Measurements from ENCODE around the gene FTCD. TPM values are rescaled to one million over a fixed set of nuclear protein-coding genes. Genes with fewer than 3 reads are reported as not detected.

The FTCD gene
- total RNA-seq, 2 donors from 2014 or later = 0.27 TPM; not detected in 1

GRCh38 chr21:46137908-46138307 lies 17.5 kb downstream of the FTCD start:
- ATAC-seq (ENCODE audit: insufficient number of reproducible peaks, low FRiP score, low read depth) = no peak
- H3K4me1 ChIP-seq (ENCODE audit: control insufficient read depth in 1 of 2, low read depth in 2 of 2) = no peaks in the 10 kb centered on the region

DNA sequence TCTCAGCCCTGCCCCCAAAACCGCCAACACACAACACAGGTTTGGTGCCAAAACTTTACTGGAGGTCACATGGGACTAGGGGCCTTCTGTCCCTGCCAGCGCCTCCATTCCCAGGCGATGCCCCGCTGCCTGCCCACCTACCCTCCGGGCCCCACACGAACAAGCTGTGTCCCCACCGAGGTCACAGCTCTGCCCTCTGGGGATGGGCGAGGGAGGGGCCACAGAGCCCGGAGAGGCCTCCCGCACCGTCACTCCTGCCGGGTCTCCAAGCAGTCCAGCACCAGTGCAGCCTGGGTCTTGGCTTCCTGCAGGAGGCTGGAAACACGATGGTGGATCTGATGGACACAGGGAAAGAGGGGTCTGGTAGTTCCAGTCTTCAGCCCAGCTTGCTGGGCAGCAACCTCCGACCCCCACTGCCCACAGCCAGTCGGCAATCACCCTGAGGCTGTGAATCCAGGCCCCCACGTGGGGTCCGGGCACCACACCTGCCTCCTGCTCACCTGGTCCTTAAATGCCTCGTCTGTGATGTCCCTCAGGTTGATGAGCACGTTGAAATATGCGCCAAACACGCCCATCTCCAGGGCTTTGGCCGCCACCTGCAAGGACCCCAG lies 18.5 kb downstream of the FTCD start:
- no peak overlapping the region for H3K4me3 ChIP-seq
- H3K4me1 ChIP-seq (ENCODE audit: control insufficient read depth in 1 of 2, low read depth in 2 of 2) = no peaks in the 10 kb centered on the region
- no peak overlapping the region for H3K27ac ChIP-seq
- H3K27me3 ChIP-seq (replicated peaks; ENCODE audit: insufficient read depth) = no peaks in the 10 kb centered on the region
- H3K36me3 ChIP-seq = no peaks in the 10 kb centered on the region
- DNase-seq (ENCODE audit: low spot score) (no peak), ATAC-seq (ENCODE audit: insufficient number of reproducible peaks, low FRiP score, low read depth) (no peak)
- TF ChIP-seq, protein P1, sequence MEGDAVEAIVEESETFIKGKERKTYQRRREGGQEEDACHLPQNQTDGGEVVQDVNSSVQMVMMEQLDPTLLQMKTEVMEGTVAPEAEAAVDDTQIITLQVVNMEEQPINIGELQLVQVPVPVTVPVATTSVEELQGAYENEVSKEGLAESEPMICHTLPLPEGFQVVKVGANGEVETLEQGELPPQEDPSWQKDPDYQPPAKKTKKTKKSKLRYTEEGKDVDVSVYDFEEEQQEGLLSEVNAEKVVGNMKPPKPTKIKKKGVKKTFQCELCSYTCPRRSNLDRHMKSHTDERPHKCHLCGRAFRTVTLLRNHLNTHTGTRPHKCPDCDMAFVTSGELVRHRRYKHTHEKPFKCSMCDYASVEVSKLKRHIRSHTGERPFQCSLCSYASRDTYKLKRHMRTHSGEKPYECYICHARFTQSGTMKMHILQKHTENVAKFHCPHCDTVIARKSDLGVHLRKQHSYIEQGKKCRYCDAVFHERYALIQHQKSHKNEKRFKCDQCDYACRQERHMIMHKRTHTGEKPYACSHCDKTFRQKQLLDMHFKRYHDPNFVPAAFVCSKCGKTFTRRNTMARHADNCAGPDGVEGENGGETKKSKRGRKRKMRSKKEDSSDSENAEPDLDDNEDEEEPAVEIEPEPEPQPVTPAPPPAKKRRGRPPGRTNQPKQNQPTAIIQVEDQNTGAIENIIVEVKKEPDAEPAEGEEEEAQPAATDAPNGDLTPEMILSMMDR (IDR thresholded peaks at IDR 0.05) = no peak
- no peaks in the 10 kb centered on the region for H3K9me3 ChIP-seq

More at GRCh38 chr21:46137908-46138307, 17.5 kb downstream of the FTCD start:
- H3K36me3 ChIP-seq = no peaks in the 10 kb centered on the region
- H3K27me3 ChIP-seq (replicated peaks; ENCODE audit: insufficient read depth) = no peaks in the 10 kb centered on the region
- no peak overlapping the region for H3K27ac ChIP-seq
- no peak for DNase-seq (ENCODE audit: low spot score)
- TF ChIP-seq, protein P1 (IDR thresholded peaks at IDR 0.05) = no peak
- no peaks in the 10 kb centered on the region for H3K9me3 ChIP-seq
- no peak overlapping the region for H3K4me3 ChIP-seq

DNA sequence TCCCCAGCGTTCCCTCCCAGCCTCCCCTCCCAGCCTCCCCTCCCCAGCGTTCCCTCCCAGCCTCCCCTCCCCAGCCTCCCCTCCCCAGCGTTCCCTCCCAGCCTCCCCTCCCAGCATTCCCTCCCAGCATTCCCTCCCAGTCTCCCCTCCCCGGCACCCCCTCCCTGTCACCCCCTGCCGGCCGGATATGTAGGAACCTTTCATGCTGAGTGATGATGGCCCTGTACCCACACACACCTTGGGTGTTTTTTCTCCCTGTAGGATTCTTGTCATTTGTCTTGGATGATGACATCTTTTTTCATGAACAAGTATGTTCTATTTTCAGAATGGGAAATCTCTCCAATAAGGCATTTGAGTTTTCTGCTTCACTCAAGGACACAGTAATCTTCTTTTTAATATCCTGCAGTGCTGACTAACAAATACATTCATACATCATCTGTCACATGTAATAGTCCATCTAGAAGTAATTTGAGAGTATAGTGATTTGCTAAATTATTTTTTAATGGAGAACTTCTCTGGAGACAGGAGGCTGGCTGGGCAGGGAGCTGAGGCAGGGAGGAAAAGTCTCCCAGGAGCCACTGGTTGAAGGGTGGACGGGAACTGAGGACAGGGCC lies 19.5 kb downstream of the FTCD start:
- Histone ChIP-seq H3K9me3 (no peaks in the 10 kb centered on the region), H3K4me1 (ENCODE audit: control insufficient read depth in 1 of 2, low read depth in 2 of 2) (no peaks in the 10 kb centered on the region), H3K36me3 (no peaks in the 10 kb centered on the region), H3K27ac (no peak overlapping the region), H3K4me3 (no peak overlapping the region), H3K27me3 (replicated peaks; ENCODE audit: insufficient read depth) (no peaks in the 10 kb centered on the region)
- ATAC-seq (ENCODE audit: insufficient number of reproducible peaks, low FRiP score, low read depth) (no peak), DNase-seq (ENCODE audit: low spot score) (no peak)
- TF ChIP-seq, protein P1 (IDR thresholded peaks at IDR 0.05) = no peak

DNA sequence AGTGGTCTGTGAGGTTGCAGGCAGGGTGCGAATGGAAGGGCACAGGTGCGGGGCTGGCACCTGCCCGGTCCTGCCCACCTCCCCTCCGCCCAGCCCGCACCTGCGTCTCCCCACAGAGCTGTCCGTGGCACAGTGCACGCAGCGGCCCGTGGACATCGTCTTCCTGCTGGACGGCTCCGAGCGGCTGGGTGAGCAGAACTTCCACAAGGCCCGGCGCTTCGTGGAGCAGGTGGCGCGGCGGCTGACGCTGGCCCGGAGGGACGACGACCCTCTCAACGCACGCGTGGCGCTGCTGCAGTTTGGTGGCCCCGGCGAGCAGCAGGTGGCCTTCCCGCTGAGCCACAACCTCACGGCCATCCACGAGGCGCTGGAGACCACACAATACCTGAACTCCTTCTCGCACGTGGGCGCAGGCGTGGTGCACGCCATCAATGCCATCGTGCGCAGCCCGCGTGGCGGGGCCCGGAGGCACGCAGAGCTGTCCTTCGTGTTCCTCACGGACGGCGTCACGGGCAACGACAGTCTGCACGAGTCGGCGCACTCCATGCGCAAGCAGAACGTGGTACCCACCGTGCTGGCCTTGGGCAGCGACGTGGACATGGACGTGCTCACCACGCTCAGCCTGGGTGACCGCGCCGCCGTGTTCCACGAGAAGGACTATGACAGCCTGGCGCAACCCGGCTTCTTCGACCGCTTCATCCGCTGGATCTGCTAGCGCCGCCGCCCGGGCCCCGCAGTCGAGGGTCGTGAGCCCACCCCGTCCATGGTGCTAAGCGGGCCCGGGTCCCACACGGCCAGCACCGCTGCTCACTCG lies 23.3 kb downstream of the FTCD start:
- DNase-seq (ENCODE audit: low spot score) (no peak), ATAC-seq (ENCODE audit: insufficient number of reproducible peaks, low FRiP score, low read depth) (no peak)
- no peaks in the 10 kb centered on the region for H3K4me1 ChIP-seq (ENCODE audit: control insufficient read depth in 1 of 2, low read depth in 2 of 2)
- peaks cover 25% of the 10 kb centered on the region for H3K36me3 ChIP-seq
- TF ChIP-seq, protein P1 (IDR thresholded peaks at IDR 0.05) = no peak
- no peak overlapping the region for H3K4me3 ChIP-seq
- H3K9me3 ChIP-seq = no peaks in the 10 kb centered on the region
- H3K27me3 ChIP-seq (replicated peaks; ENCODE audit: insufficient read depth) = no peaks in the 10 kb centered on the region
- H3K27ac ChIP-seq = no peak overlapping the region

- H3K9me3 ChIP-seq = no peaks in the 10 kb centered on the region
- H3K4me1 ChIP-seq (ENCODE audit: control insufficient read depth in 1 of 2, low read depth in 2 of 2) = no peaks in the 10 kb centered on the region
- no peak overlapping the region for H3K4me3 ChIP-seq
- ATAC-seq (ENCODE audit: insufficient number of reproducible peaks, low FRiP score, low read depth) = no peak
- DNase-seq (ENCODE audit: low spot score) = no peak
- H3K27ac ChIP-seq = no peak overlapping the region
- TF ChIP-seq, protein P1 (IDR thresholded peaks at IDR 0.05) = no peak
- peaks cover 30% of the 10 kb centered on the region for H3K36me3 ChIP-seq
- H3K27me3 ChIP-seq (replicated peaks; ENCODE audit: insufficient read depth) = no peaks in the 10 kb centered on the region
Measured at GRCh38 chr21:46131588-46131837, 23.9 kb downstream of the FTCD start.

All from thoracic aorta (tissue), 2 donors.